Liver (tissue), 9 donors: Measurements from ENCODE around the gene LDLRAD3. TPM values are rescaled to one million over a fixed set of nuclear protein-coding genes. Genes with fewer than 3 reads are reported as not detected.

Experiments
- DNase-seq: peaks from one replicate; pipeline ENCODE4 v3.0.0-alpha.2; 2017; ENCODE audit warnings: low spot score
- H3K27ac ChIP-seq, 2 donors: one replicate each; pipeline ENCODE4 v1.7.0; 2013; ENCODE audit warnings: inconsistent platforms in 2 of 2, low read length in 2 of 2, control low read depth in 1 of 2, low read depth in 1 of 2, mild to moderate bottlenecking in 1 of 2
- H3K27me3 ChIP-seq, 4 donors: one replicate each; pipeline versions ENCODE4 v1.6.1 to v1.7.0; 2013; ENCODE audit warnings: low read length in 3 of 4, inconsistent platforms in 1 of 4, mild to moderate bottlenecking in 1 of 4, moderate library complexity in 1 of 4; ENCODE audit not compliant: control insufficient read depth in 4 of 4, insufficient read depth in 4 of 4
- H3K36me3 ChIP-seq, 4 donors: one replicate each; pipeline versions ENCODE4 v1.6.1 to v1.7.0; 2013; ENCODE audit warnings: low read length in 3 of 4, mild to moderate bottlenecking in 3 of 4, low read depth in 1 of 4, moderate library complexity in 1 of 4; ENCODE audit not compliant: control insufficient read depth in 4 of 4, insufficient read depth in 3 of 4
- H3K4me1 ChIP-seq, 4 donors: one replicate each; pipeline versions ENCODE4 v1.6.1 to v1.7.0; 2013; ENCODE audit warnings: low read length in 3 of 4, mild to moderate bottlenecking in 3 of 4, moderate library complexity in 1 of 4; ENCODE audit not compliant: control insufficient read depth in 4 of 4, insufficient read depth in 4 of 4
- H3K4me3 ChIP-seq, 3 donors: one replicate each; pipeline versions ENCODE4 v1.6.1 to v1.7.0; 2013; ENCODE audit warnings: low read length in 3 of 3, control low read depth in 1 of 3, low read depth in 1 of 3, mild to moderate bottlenecking in 1 of 3
- H3K9ac ChIP-seq, 2 donors: one replicate each; pipeline ENCODE4 v1.7.0; 2013; ENCODE audit warnings: low read length in 2 of 2, mild to moderate bottlenecking in 2 of 2, moderate library complexity in 2 of 2, control low read depth in 1 of 2, low read depth in 1 of 2
- H3K9me3 ChIP-seq, 4 donors: one replicate each; pipeline versions ENCODE4 v1.6.1 to v1.7.0; 2013; ENCODE audit warnings: low read length in 3 of 4; ENCODE audit not compliant: control insufficient read depth in 4 of 4
- FOXA2 ChIP-seq: IDR thresholded peaks from 2 replicates; pipeline ENCODE4 v1.6.1; 2016; ENCODE audit warnings: antibody characterized with exemption
- GABPA ChIP-seq, 2 donors: IDR thresholded peaks in 1 of 2; conservative IDR thresholded peaks in 1 of 2; 2 replicates each; pipeline ENCODE4 v1.6.1; 2016; ENCODE audit warnings: antibody characterized with exemption in 2 of 2, mild to moderate bottlenecking in 1 of 2, moderate library complexity in 1 of 2
- HNF4A ChIP-seq, 2 donors: conservative IDR thresholded peaks; 2 replicates each; pipeline ENCODE4 v1.6.1; 2016; ENCODE audit warnings: antibody characterized with exemption in 2 of 2, mild to moderate bottlenecking in 2 of 2
- HNF4G ChIP-seq: IDR thresholded peaks from 2 replicates; pipeline ENCODE4 v1.6.1; 2016; ENCODE audit warnings: antibody characterized with exemption
- JUND ChIP-seq, 2 donors: IDR thresholded peaks; 2 replicates each; pipeline ENCODE4 v1.6.1; 2016; ENCODE audit warnings: antibody characterized with exemption in 2 of 2
- RXRA ChIP-seq, 2 donors: IDR thresholded peaks; 2 replicates each; pipeline ENCODE4 v1.6.1; 2017 to 2018; ENCODE audit warnings: antibody characterized with exemption in 2 of 2, mild to moderate bottlenecking in 1 of 2
- SP1 ChIP-seq: IDR thresholded peaks from 2 replicates; pipeline ENCODE4 v1.6.1; 2018; ENCODE audit warnings: antibody characterized with exemption, mild to moderate bottlenecking
- TAF1 ChIP-seq: conservative IDR thresholded peaks from 2 replicates; pipeline ENCODE4 v1.6.1; 2016; ENCODE audit warnings: antibody characterized with exemption, mild to moderate bottlenecking
- YY1 ChIP-seq: IDR thresholded peaks from 2 replicates; pipeline ENCODE4 v1.6.1; 2016; ENCODE audit warnings: antibody characterized with exemption, mild to moderate bottlenecking
- WGBS: extraction: QIAGEN DNeasy Blood & Tissue Kit; methylation state at CpG from one replicate; pipeline ENCODE4 v1.1.7; 2013; 5-methylcytosine and 5-hydroxymethylcytosine counted together
- polyA plus RNA-seq, 2 donors: library from polyadenylated mRNA; stranded (reverse) in 1 of 2; unstranded in 1 of 2; fragments of 200-250 nt in 1 of 2; fragments of >200 nt in 1 of 2; fragmentation: Nextera tagmentation in 1 of 2; extraction: Ambion mirVana in 1 of 2; gene quantifications; one replicate each; pipeline versions ENCODE4 v1.2.1 to v1.2.3, GENCODE V29; 2013 to 2015
- total RNA-seq, 2 donors: library from RNA; depleted of rRNA; stranded (reverse); fragments of >200 nt; gene quantifications; one replicate each; pipeline ENCODE4 v1.2.3, GENCODE V29; 2014
- TF ChIP-seq, protein P1 (sequence below): IDR thresholded peaks from 2 replicates; pipeline ENCODE4 v1.6.1; 2016; ENCODE audit warnings: antibody characterized with exemption, mild to moderate bottlenecking
- TF ChIP-seq, protein P2 (sequence below): fragments of 150-350 bp; IDR thresholded peaks from 2 replicates; pipeline ENCODE4 v1.5.1; 2017; ENCODE audit warnings: improper control_type of control experiment, low read depth, low read length; ENCODE audit not compliant: missing input control
- TF ChIP-seq, protein P3 (sequence below): IDR thresholded peaks from 2 replicates; pipeline ENCODE4 v1.6.1; 2016; ENCODE audit warnings: antibody characterized with exemption
- TF ChIP-seq, protein P4 (sequence below): IDR thresholded peaks from 2 replicates; pipeline ENCODE4 v1.6.1; 2016; ENCODE audit warnings: antibody characterized with exemption
- donor health status: healthy.
- donor health status: healthy.
- donor health status: healthy.
- donor health status: healthy.
- donor health status: healthy.

The LDLRAD3 gene
- total and polyA plus RNA-seq, 4 donors, result 0.75 to 1.3 (median 0.93) TPM

DNA sequence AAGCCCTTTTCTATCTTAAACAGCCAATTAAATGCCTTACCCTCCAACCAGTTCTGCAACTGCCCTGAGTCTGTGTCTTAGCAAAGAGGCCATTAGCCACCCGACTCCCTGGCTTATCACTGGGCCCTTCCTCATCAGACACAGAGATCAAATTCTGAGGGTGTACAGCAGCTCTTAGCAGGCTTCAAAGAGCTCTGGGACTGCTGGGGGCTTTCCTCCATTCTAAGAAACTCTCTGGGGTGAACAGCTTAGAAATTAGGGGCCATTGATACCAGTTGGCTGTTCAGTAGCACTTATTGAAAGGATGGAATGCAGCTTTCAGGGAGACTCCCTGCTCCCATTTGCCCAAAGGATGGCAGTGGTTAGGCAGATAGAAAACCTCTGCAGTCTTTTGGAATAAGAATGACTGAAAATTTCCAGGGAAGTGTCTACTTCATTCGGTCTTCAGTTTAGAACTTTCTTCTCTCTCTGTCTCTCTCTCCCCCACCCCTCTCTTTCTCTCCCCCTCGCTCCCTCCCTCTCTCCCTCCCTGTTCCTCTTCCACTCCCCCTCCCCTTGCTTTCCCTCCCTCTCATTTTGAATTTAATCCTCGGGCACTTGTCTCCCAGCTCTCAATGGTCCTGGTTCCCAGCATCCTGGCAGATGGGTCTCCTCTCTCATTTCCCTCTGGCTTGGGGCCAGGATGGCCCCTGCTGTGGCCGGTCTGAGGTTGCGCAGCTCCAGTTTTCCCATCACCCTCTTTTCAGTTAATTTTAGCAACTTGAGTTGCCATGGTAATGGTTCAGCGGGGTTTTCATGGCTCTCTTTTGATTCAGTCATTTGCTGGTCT is 268.9 kb downstream of the LDLRAD3 start:
- DNase-seq, result no peak
- no peak overlapping the region for H3K27ac ChIP-seq
- no peaks in the 10 kb centered on the region for H3K9me3 ChIP-seq
- H3K27me3 ChIP-seq, result no peaks in the 10 kb centered on the region
- H3K4me3 ChIP-seq, result no peak overlapping the region
- no peaks in the 10 kb centered on the region for H3K36me3 ChIP-seq
- TF ChIP-seq, protein P1, sequence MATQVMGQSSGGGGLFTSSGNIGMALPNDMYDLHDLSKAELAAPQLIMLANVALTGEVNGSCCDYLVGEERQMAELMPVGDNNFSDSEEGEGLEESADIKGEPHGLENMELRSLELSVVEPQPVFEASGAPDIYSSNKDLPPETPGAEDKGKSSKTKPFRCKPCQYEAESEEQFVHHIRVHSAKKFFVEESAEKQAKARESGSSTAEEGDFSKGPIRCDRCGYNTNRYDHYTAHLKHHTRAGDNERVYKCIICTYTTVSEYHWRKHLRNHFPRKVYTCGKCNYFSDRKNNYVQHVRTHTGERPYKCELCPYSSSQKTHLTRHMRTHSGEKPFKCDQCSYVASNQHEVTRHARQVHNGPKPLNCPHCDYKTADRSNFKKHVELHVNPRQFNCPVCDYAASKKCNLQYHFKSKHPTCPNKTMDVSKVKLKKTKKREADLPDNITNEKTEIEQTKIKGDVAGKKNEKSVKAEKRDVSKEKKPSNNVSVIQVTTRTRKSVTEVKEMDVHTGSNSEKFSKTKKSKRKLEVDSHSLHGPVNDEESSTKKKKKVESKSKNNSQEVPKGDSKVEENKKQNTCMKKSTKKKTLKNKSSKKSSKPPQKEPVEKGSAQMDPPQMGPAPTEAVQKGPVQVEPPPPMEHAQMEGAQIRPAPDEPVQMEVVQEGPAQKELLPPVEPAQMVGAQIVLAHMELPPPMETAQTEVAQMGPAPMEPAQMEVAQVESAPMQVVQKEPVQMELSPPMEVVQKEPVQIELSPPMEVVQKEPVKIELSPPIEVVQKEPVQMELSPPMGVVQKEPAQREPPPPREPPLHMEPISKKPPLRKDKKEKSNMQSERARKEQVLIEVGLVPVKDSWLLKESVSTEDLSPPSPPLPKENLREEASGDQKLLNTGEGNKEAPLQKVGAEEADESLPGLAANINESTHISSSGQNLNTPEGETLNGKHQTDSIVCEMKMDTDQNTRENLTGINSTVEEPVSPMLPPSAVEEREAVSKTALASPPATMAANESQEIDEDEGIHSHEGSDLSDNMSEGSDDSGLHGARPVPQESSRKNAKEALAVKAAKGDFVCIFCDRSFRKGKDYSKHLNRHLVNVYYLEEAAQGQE, result no peak
- TF ChIP-seq HNF4A (conservative IDR thresholded peaks at IDR 0.05) (no peak), TAF1 (no peak), JUND (IDR thresholded peaks at IDR 0.05) (no peak), HNF4G (no peak), SP1 (no peak)
- TF ChIP-seq, protein P2, sequence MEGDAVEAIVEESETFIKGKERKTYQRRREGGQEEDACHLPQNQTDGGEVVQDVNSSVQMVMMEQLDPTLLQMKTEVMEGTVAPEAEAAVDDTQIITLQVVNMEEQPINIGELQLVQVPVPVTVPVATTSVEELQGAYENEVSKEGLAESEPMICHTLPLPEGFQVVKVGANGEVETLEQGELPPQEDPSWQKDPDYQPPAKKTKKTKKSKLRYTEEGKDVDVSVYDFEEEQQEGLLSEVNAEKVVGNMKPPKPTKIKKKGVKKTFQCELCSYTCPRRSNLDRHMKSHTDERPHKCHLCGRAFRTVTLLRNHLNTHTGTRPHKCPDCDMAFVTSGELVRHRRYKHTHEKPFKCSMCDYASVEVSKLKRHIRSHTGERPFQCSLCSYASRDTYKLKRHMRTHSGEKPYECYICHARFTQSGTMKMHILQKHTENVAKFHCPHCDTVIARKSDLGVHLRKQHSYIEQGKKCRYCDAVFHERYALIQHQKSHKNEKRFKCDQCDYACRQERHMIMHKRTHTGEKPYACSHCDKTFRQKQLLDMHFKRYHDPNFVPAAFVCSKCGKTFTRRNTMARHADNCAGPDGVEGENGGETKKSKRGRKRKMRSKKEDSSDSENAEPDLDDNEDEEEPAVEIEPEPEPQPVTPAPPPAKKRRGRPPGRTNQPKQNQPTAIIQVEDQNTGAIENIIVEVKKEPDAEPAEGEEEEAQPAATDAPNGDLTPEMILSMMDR, result no peak
- TF ChIP-seq, protein P3, sequence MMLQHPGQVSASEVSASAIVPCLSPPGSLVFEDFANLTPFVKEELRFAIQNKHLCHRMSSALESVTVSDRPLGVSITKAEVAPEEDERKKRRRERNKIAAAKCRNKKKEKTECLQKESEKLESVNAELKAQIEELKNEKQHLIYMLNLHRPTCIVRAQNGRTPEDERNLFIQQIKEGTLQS, result no peak
- WGBS, result 79% methylated on average over 7 of the region's 7 CpGs
- H3K4me1 ChIP-seq, result no peaks in the 10 kb centered on the region
- H3K9ac ChIP-seq, result no peak overlapping the region

DNA sequence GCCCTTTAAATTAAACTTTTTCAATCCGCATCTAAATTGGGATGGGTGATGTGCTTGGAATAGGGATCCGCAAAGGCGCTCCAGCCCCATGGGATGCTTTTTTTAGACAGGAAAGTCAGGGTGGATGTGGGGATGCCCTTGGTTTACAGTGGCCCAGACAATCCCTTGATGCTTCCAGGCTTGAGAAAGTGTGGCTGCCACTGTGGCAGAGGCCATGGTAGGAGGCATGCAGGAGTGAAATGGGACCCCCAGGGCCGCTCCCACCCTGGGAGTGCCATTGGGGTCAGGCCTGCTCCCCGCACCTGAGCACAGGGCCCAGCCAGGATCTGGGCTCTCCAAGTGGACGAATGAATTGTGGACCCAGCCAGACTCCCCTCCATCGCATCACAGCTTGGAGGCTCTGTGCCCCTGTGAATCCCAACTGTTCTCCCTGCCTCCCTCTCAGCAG is 269.6 kb downstream of the LDLRAD3 start:
- no peak overlapping the region for H3K27ac ChIP-seq

DNA sequence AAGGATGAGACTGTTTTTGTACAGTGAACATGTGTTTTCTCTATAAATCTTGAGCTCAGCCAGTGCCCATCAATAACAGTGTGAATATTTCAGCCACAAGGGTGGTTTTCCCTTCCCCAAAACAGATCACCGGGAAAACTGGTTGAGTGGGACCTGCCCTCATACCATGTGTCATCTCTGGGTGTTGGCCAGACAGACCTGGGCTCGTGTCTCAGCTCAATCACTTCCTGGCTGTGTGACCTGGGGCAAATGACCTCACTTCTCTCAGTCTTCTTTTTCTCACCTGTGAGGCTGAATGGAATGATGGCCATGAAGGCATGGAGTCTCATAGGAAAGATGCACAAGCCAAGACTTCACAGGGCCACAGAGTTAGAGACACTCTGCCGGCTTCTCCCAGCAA is 270.6 kb downstream of the LDLRAD3 start:
- 80% methylated on average over 3 of the region's 3 CpGs for WGBS
- Histone ChIP-seq H3K27me3 (no peaks in the 10 kb centered on the region), H3K4me3 (no peak overlapping the region), H3K27ac (no peak overlapping the region), H3K9me3 (no peaks in the 10 kb centered on the region), H3K9ac (no peak overlapping the region), H3K36me3 (no peaks in the 10 kb centered on the region), H3K4me1 (peaks cover 0 to 12% (median 6%) of the 10 kb centered on the region in 4 donors)
- DNase-seq, result no peak
- TF ChIP-seq RXRA (IDR thresholded peaks at IDR 0.05) (no peak), YY1 (no peak), GABPA (IDR thresholded peaks at IDR 0.05 in 1 of 2, conservative IDR thresholded peaks at IDR 0.05 in 1 of 2) (no peak), HNF4G (no peak), HNF4A (conservative IDR thresholded peaks at IDR 0.05) (no peak)
- TF ChIP-seq, protein P4, sequence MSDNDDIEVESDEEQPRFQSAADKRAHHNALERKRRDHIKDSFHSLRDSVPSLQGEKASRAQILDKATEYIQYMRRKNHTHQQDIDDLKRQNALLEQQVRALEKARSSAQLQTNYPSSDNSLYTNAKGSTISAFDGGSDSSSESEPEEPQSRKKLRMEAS, result no peak
- TF ChIP-seq, protein P1, result no peak

More for the DNA sequence above, 269.6 kb downstream of the LDLRAD3 start:
- H3K9me3 ChIP-seq, result no peaks in the 10 kb centered on the region
- no peak for DNase-seq
- H3K27me3 ChIP-seq, result no peaks in the 10 kb centered on the region
- H3K4me1 ChIP-seq, result peaks cover 0 to 5% (median 3%) of the 10 kb centered on the region in 4 donors
- no peaks in the 10 kb centered on the region for H3K36me3 ChIP-seq
- no peak overlapping the region for H3K9ac ChIP-seq
- no peak overlapping the region for H3K4me3 ChIP-seq
- TF ChIP-seq JUND (IDR thresholded peaks at IDR 0.05), result no peak
- TF ChIP-seq FOXA2, result no peak
- no peak for TF ChIP-seq RXRA (IDR thresholded peaks at IDR 0.05)
- 92% methylated on average over 7 of the region's 7 CpGs for WGBS
